Epithelial cell of esophagus (primary cell): Measurements from ENCODE around the gene ANO3.
A peak's percentile ranks its signal among the peaks of the same experiment; 100 is the strongest.
"Not testable (repeated sequence)": the region's sequence is repeated elsewhere in the genome, so short reads cannot be mapped to it uniquely, and the experiment has no call there.

ENCODE experiments used
- DNase-seq: peaks from one replicate; pipeline ENCODE4 v3.0.0; 2010; ENCODE audit warnings: low read depth
- H3K4me3 ChIP-seq: 2 replicates; pipeline ENCODE4 v1.5.1; 2011; ENCODE audit warnings: mild to moderate bottlenecking, low read length, control low read depth
- CTCF ChIP-seq: IDR thresholded peaks from 2 replicates; pipeline ENCODE4 v1.5.1; 2011; ENCODE audit warnings: low read depth, mild to moderate bottlenecking, low read length, control low read depth, inconsistent platforms; ENCODE audit not compliant: insufficient read depth; ENCODE audit errors: missing control alignments

The ANO3 gene

GRCh38 chr11:26331911-26332571 is at the start of gene ANO3:
Gene ANO3 (plus strand): TSS chr11:26332130. CDS start chr11:26332276, 146 bp downstream.
- peak; percentile 52 for DNase-seq
- no peak within 1 kb of the TSS for H3K4me3 ChIP-seq
- peak; percentile 29 for TF ChIP-seq CTCF

- no peak for DNase-seq
- no peak overlapping the region for H3K4me3 ChIP-seq
- TF ChIP-seq CTCF, result no peak
Measured at GRCh38 chr11:26283852-26284408, 48.0 kb upstream of the ANO3 start.

- no peak for TF ChIP-seq CTCF
- DNase-seq, result no peak
- no peak overlapping the region for H3K4me3 ChIP-seq
Measured at GRCh38 chr11:26285608-26286007, 46.3 kb upstream of the ANO3 start.

GRCh38 chr11:26286472-26287066 is 45.4 kb upstream of the ANO3 start:
- TF ChIP-seq CTCF, result peak; percentile 52
- H3K4me3 ChIP-seq, result no peak overlapping the region
- peak; percentile 27 for DNase-seq

- no peak overlapping the region for H3K4me3 ChIP-seq
- peak; percentile 26 for DNase-seq
- no peak for TF ChIP-seq CTCF
Measured at GRCh38 chr11:26287067-26287518, 44.8 kb upstream of the ANO3 start.

- peak; percentile 77 for TF ChIP-seq CTCF
- peak; percentile 82 for DNase-seq
- H3K4me3 ChIP-seq, result no peak overlapping the region
Measured at GRCh38 chr11:26297189-26297975, 34.5 kb upstream of the ANO3 start.

GRCh38 chr11:26316372-26316771 is 15.6 kb upstream of the ANO3 start:
- H3K4me3 ChIP-seq, DNase-seq: not testable (repeated sequence)
